Spinal cord (tissue), 10 donors: ENCODE results near the gene FRMD6. TPM values are rescaled to one million over a fixed set of nuclear protein-coding genes. Genes with fewer than 3 reads are reported as not detected.

Experiments used
- DNase-seq, 6 donors: peaks; one replicate each; pipeline versions ENCODE4 v3.0.0 to v3.0.0-alpha.2; 2013 to 2015; ENCODE audit warnings: low spot score in 6 of 6, low read depth in 4 of 6
- H3K27ac ChIP-seq: one replicate; pipeline ENCODE4 v1.5.1; 2013; ENCODE audit warnings: low read depth, low read length, control low read depth
- H3K27me3 ChIP-seq: one replicate; pipeline ENCODE4 v1.6.1; 2013; ENCODE audit warnings: low read length; ENCODE audit not compliant: control insufficient read depth, insufficient read depth
- H3K36me3 ChIP-seq: one replicate; pipeline ENCODE4 v1.6.1; 2013; ENCODE audit warnings: low read length; ENCODE audit not compliant: control insufficient read depth, insufficient read depth
- H3K4me1 ChIP-seq: one replicate; pipeline ENCODE4 v1.6.1; 2013; ENCODE audit warnings: low read length; ENCODE audit not compliant: control insufficient read depth, insufficient read depth
- H3K4me3 ChIP-seq: one replicate; pipeline ENCODE4 v1.5.1; 2013; ENCODE audit warnings: low read depth, low read length, control low read depth
- H3K9me3 ChIP-seq: one replicate; pipeline ENCODE4 v1.6.1; 2013; ENCODE audit warnings: low read length; ENCODE audit not compliant: control insufficient read depth, insufficient read depth
- WGBS: methylation state at CpG from one replicate; pipeline ENCODE4 v1.1.5; 2013; ENCODE audit warnings: missing lambda C conversion rate; ENCODE audit not compliant: insufficient coverage; 5-methylcytosine and 5-hydroxymethylcytosine counted together
- polyA plus RNA-seq, 2 donors: library from polyadenylated mRNA; unstranded; fragments of 120-200 nt; gene quantifications; one replicate each; pipeline ENCODE4 v1.2.1, GENCODE V29; 2013; ENCODE audit not compliant: insufficient read length in 2 of 2
- total RNA-seq, 2 donors: library from RNA; depleted of rRNA in 1 of 2; stranded (reverse); fragments of 120-200 nt in 1 of 2; fragments of >200 nt in 1 of 2; gene quantifications; one replicate each; pipeline versions ENCODE4 v1.2.3 to v1.2.4, GENCODE V29; 2013 to 2014
- donor health status: healthy.

Gene FRMD6
- total and polyA plus RNA-seq, 4 donors, result 15.9 to 80.6 (median 41.2) TPM

GRCh38 chr14:51644217-51644933 is 7.3 kb upstream of the FRMD6 start:
- H3K9me3 ChIP-seq, result no peaks in the 10 kb centered on the region
- no peaks in the 10 kb centered on the region for H3K27me3 ChIP-seq
- no peak overlapping the region for H3K4me3 ChIP-seq
- WGBS, result 100% methylated on average over 1 of the region's 5 CpGs
- no peaks in the 10 kb centered on the region for H3K36me3 ChIP-seq
- no peaks in the 10 kb centered on the region for H3K4me1 ChIP-seq
- H3K27ac ChIP-seq, result no peak overlapping the region
- DNase-seq, result no peak

GRCh38 chr14:51648296-51648695 is 3.4 kb upstream of the FRMD6 start:
- Histone ChIP-seq H3K4me1 (peaks cover 7% of the 10 kb centered on the region), H3K4me3 (no peak overlapping the region), H3K9me3 (no peaks in the 10 kb centered on the region), H3K36me3 (no peaks in the 10 kb centered on the region), H3K27me3 (peaks cover 3% of the 10 kb centered on the region), H3K27ac (no peak overlapping the region)
- no peak for DNase-seq
- WGBS, result 56% methylated on average over 1 of the region's 2 CpGs

GRCh38 chr14:51650716-51651387 is 858 bp upstream of the FRMD6 start:
- DNase-seq, result peak in 1 of 6 donors; percentile 44
- H3K27me3 ChIP-seq, result peaks cover 3% of the 10 kb centered on the region
- H3K4me3 ChIP-seq, result peak overlapping the region; percentile 92
- H3K27ac ChIP-seq, result peak overlapping the region; percentile 97
- H3K4me1 ChIP-seq, result peaks cover 7% of the 10 kb centered on the region
- no peaks in the 10 kb centered on the region for H3K36me3 ChIP-seq
- WGBS, result 4% methylated on average over 27 of the region's 30 CpGs
- H3K9me3 ChIP-seq, result no peaks in the 10 kb centered on the region

- peaks cover 7% of the 10 kb centered on the region for H3K4me1 ChIP-seq
- H3K4me3 ChIP-seq, result peak overlapping the region; percentile 88
- peak in 2 of 6 donors; percentile 25 to 28 for DNase-seq
- H3K9me3 ChIP-seq, result no peaks in the 10 kb centered on the region
- peaks cover 3% of the 10 kb centered on the region for H3K27me3 ChIP-seq
- peak overlapping the region; percentile 92 for H3K27ac ChIP-seq
- WGBS, result under 1% methylated on average over 73 of the region's 75 CpGs
- no peaks in the 10 kb centered on the region for H3K36me3 ChIP-seq
These were observed 713 bp downstream of the FRMD6 start for GRCh38 chr14:51652168-51653078.

- Histone ChIP-seq H3K36me3 (no peaks in the 10 kb centered on the region), H3K27me3 (peaks cover 3% of the 10 kb centered on the region), H3K9me3 (no peaks in the 10 kb centered on the region), H3K27ac (peak overlapping the region; percentile 92), H3K4me1 (peaks cover 7% of the 10 kb centered on the region), H3K4me3 (peak overlapping the region; percentile 88)
- DNase-seq, result peak in 2 of 6 donors; percentile 65 to 75
- 0% methylated on average over 1 of the region's 6 CpGs for WGBS
These were observed 1.5 kb downstream of the FRMD6 start for GRCh38 chr14:51653079-51653774.

- H3K9me3 ChIP-seq, result no peaks in the 10 kb centered on the region
- DNase-seq, result peak in 1 of 6 donors; percentile 24
- H3K4me3 ChIP-seq, result peak overlapping the region; percentile 88
- no peaks in the 10 kb centered on the region for H3K36me3 ChIP-seq
- H3K27me3 ChIP-seq, result peaks cover 3% of the 10 kb centered on the region
- H3K4me1 ChIP-seq, result peaks cover 7% of the 10 kb centered on the region
- WGBS, result 50% methylated on average over 1 of the region's 4 CpGs
- H3K27ac ChIP-seq, result peak overlapping the region; percentile 92
These were observed 2.2 kb downstream of the FRMD6 start for GRCh38 chr14:51653775-51654532.

GRCh38 chr14:51654533-51654845 is 2.8 kb downstream of the FRMD6 start:
- no peak for DNase-seq
- Histone ChIP-seq H3K9me3 (no peaks in the 10 kb centered on the region), H3K27ac (peak overlapping the region; percentile 92), H3K36me3 (no peaks in the 10 kb centered on the region), H3K4me1 (peaks cover 7% of the 10 kb centered on the region), H3K4me3 (peak overlapping the region; percentile 88), H3K27me3 (peaks cover 3% of the 10 kb centered on the region)
- no CpG with 5 or more reads among the region's 1 CpG for WGBS

- Histone ChIP-seq H3K36me3 (no peaks in the 10 kb centered on the region), H3K27me3 (no peaks in the 10 kb centered on the region), H3K4me1 (no peaks in the 10 kb centered on the region), H3K9me3 (no peaks in the 10 kb centered on the region), H3K27ac (no peak overlapping the region), H3K4me3 (no peak overlapping the region)
- WGBS, result 100% methylated on average over 1 of the region's 1 CpG
- DNase-seq, result no peak
These were observed 6.1 kb downstream of the FRMD6 start for GRCh38 chr14:51657762-51658161.
